IPS-20b (cell line): ENCODE results near the gene LARP6.

Experiments used
- H3K27ac ChIP-seq: one replicate; pipeline ENCODE4 v1.5.1; 2013; ENCODE audit warnings: low read length
- H3K27me3 ChIP-seq: 2 replicates; pipeline ENCODE4 v1.6.1; 2013; ENCODE audit warnings: mild to moderate bottlenecking, low read length, inconsistent platforms; ENCODE audit not compliant: insufficient read depth
- H3K36me3 ChIP-seq: 2 replicates; pipeline ENCODE4 v1.6.1; 2013; ENCODE audit warnings: low read depth, mild to moderate bottlenecking, inconsistent platforms, low read length, moderate library complexity; ENCODE audit not compliant: insufficient read depth
- H3K4me1 ChIP-seq: 2 replicates; pipeline ENCODE4 v1.6.1; 2013; ENCODE audit warnings: mild to moderate bottlenecking, control low read depth, inconsistent platforms, low read length, moderate library complexity; ENCODE audit not compliant: insufficient read depth
- H3K4me3 ChIP-seq: 2 replicates; pipeline ENCODE4 v1.5.1; 2013; ENCODE audit warnings: mild to moderate bottlenecking, low read length, inconsistent platforms
- H3K9ac ChIP-seq: 2 replicates; pipeline ENCODE4 v1.6.1; 2013; ENCODE audit warnings: low read depth, mild to moderate bottlenecking, inconsistent platforms, low read length, moderate library complexity
- H3K9me3 ChIP-seq: 2 replicates; pipeline ENCODE4 v1.6.1; 2013; ENCODE audit warnings: mild to moderate bottlenecking, low read depth, low read length, inconsistent platforms; ENCODE audit not compliant: insufficient read depth

Gene LARP6

DNA sequence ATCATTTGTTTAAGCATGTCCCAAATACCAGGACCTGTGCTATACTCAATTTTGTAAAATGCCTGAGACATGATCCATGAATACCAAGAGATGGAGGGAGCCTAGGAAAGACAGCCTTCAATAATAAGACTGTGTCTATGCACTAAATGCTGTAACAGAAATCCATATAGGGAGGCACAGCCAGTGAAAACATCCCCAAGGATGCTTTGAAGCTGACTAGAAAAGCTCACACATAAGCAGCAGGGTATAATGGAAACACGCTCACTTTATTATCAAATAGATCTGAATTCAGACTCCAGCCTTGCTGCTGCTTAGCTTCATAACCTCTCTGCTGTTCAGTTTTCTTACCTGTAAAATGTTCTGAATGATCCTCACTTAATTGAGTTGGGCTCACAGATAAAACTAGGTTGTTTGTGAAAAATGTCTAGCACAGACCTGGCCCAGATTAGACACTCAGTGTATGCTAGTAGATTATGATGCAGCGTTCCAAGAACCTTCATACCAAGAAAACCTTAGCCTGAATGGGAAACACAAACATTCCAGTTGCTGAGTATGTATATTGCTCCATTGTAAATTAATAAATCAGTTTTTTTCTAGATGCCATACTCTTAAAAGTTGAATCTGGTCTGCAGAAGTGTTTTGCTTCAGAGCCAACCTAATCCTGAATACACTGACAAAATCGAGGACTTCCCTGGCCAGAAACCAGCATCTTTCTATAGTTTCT, 3.8 kb upstream of the LARP6 start:
- H3K4me1 ChIP-seq = peaks cover 2% of the 10 kb centered on the region; the same call in 1 of the 2 replicates
- no peaks in the 10 kb centered on the region for H3K36me3 ChIP-seq
- no peak overlapping the region for H3K9ac ChIP-seq
- H3K27me3 ChIP-seq = peaks cover 19% of the 10 kb centered on the region
- H3K27ac ChIP-seq = no peak overlapping the region
- no peaks in the 10 kb centered on the region for H3K9me3 ChIP-seq
- no peak overlapping the region for H3K4me3 ChIP-seq

DNA sequence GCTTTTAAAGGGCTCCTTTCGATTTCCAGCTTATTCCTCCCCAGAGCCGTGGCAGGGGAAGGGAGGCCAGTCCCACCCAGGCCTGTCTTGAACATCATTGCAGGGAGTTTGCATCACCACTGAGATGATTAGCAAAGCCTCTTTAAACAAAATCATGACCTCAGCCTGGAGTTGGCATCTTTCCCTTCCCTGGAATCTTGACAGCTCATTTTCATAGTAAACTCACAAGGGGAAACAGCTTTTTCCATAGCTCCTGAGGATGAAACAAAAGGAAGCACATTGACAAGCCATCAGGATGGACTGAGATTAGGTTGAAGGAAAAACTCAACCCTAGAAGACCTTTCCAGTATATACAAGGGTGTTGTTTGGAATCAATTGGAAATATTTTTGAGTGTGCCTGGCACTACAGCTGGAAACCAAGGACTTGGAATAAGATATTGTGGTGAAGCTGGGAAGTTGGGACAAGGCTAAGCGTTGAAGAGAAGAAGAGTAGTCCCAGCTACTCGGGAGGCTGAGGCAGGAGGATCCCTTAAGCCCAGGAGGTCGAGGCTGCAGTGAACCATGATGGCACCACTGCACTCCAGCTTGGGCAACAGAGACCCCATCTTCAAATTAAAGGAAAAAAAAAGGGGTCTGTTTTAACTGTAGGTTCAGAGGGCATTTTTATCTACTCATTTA, 3.1 kb upstream of the LARP6 start:
- Histone ChIP-seq H3K4me1 (peaks cover 6% of the 10 kb centered on the region; the same call in 1 of the 2 replicates), H3K9ac (no peak overlapping the region), H3K9me3 (no peaks in the 10 kb centered on the region), H3K4me3 (no peak overlapping the region), H3K27ac (no peak overlapping the region), H3K27me3 (peaks cover 19% of the 10 kb centered on the region), H3K36me3 (no peaks in the 10 kb centered on the region)

DNA sequence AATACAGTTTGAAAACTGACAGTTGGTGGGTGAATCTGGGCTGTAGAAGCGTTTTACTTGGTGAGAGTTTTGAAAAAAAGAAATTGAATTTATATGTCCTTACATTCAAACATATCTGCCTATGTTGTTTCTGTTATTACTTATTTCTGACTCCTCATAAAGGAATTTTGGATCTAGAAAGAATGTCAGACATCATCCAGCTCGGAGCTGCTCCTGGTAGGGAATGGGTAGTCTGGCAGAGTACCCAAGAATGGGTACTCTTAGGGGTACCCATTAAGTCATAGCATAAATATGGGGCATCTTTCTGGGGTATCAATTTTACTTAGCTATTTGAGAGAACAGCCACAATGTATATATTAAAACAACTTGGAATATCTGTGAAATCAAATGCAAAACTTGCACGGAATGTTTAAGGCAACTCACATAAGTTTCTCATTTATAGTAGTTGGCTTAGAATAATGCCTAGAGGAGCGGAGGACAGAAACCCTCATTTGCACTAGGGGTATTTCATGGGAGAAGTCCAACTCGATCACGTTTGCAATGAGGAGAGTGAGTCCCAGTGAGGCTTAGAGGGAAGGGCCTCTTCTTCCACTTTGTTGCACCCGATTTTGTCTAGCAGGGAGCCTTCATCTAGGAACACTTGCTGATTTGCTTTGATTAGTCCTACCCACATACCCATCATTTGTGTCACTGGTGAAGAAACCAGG, 2.4 kb upstream of the LARP6 start:
- 0 out of 2 replicates have a peak, but pooled peaks cover 2% of the 10 kb centered on the region for H3K36me3 ChIP-seq
- H3K9me3 ChIP-seq = no peaks in the 10 kb centered on the region
- H3K27ac ChIP-seq = no peak overlapping the region
- H3K9ac ChIP-seq = no peak overlapping the region
- no peak overlapping the region for H3K4me3 ChIP-seq
- peaks cover 6% of the 10 kb centered on the region; the same call in 1 of the 2 replicates for H3K4me1 ChIP-seq
- peaks cover 19% of the 10 kb centered on the region for H3K27me3 ChIP-seq

DNA sequence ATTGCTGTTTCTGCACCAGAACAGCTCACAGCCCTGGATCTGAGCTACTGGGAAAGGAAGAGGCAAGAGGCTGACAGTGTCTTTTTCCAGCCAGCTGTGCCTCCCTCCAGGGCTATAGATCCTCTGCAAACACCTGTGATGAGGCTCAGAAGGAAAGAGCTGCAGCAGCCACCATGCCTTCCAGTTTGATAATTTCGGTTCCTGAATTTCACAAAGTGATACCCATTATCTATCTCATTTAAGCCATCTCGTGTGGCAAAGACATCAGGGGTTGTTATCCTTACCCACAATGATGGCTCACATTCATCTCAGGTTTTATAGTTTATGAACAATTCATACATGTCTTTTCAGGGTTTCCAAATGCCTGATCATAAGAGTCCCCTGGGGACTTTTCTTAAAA, 1.8 kb upstream of the LARP6 start:
- Histone ChIP-seq H3K9ac (no peak overlapping the region), H3K27ac (no peak overlapping the region), H3K4me1 (peaks cover 6% of the 10 kb centered on the region; the same call in 1 of the 2 replicates), H3K9me3 (no peaks in the 10 kb centered on the region), H3K36me3 (0 out of 2 replicates have a peak, but pooled peaks cover 6% of the 10 kb centered on the region), H3K27me3 (peaks cover 19% of the 10 kb centered on the region), H3K4me3 (no peak overlapping the region)

DNA sequence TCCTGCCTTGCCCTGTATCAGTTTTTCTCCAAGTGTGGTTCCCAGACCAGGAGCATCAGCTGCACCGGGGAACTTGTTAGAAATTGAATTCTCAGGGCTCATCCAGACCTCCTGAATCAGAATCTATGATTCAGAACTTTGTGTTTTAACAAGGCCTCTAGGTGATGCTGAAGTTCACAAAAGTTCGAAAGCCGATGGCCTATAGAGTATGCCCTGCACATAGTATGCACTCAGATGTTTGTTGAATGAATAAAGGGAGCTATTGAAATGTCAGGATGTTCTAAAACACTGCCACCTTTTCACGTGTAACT, 664 bp upstream of the LARP6 start:
- H3K9me3 ChIP-seq = no peaks in the 10 kb centered on the region
- H3K27me3 ChIP-seq = peaks cover 19% of the 10 kb centered on the region
- peaks cover 6% of the 10 kb centered on the region; the same call in 1 of the 2 replicates for H3K4me1 ChIP-seq
- H3K27ac ChIP-seq = no peak overlapping the region
- H3K36me3 ChIP-seq = 0 out of 2 replicates have a peak, but pooled peaks cover 11% of the 10 kb centered on the region
- H3K4me3 ChIP-seq = peak overlapping the region; percentile 80
- peak overlapping the region; percentile 71; the same call in 1 of the 2 replicates for H3K9ac ChIP-seq

DNA sequence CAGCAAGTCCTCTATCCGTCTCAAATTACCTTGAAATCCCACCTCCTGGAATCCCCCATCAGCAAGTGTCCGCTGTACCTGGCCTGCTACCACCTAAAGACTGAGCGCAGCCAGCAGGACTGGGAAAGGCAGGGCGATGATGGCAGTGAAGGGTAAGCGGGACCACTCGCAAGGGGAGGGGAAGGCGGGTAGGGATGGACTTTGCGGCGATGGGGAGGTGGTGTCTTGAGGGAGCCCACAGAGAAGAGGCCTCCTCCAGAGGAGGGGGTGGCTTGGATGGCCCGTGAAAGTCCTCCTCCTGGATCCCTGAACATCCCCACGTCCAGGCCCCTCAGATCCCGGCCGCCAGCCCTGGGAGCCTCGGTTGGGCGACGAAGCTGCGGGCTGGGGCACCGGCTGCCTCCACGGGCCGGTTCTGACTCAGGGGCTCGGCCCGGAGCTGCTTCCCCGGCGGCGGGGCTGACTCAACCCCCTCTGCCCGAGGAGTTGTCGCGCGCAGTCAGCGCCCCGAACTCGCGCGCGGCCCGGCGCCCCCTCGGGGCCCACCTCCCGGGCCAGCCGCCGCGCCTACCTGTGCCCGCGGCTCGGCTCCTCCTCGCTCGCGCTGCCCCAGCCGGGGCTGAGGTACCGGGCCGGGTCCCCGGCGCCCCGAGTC, 512 bp downstream of the LARP6 start:
- Histone ChIP-seq H3K27me3 (peaks cover 19% of the 10 kb centered on the region), H3K4me1 (peaks cover 6% of the 10 kb centered on the region; the same call in 1 of the 2 replicates), H3K9ac (peak overlapping the region; percentile 43; the same call in 1 of the 2 replicates), H3K36me3 (0 out of 2 replicates have a peak, but pooled peaks cover 11% of the 10 kb centered on the region), H3K4me3 (peak overlapping the region; percentile 71), H3K27ac (no peak overlapping the region), H3K9me3 (no peaks in the 10 kb centered on the region)

DNA sequence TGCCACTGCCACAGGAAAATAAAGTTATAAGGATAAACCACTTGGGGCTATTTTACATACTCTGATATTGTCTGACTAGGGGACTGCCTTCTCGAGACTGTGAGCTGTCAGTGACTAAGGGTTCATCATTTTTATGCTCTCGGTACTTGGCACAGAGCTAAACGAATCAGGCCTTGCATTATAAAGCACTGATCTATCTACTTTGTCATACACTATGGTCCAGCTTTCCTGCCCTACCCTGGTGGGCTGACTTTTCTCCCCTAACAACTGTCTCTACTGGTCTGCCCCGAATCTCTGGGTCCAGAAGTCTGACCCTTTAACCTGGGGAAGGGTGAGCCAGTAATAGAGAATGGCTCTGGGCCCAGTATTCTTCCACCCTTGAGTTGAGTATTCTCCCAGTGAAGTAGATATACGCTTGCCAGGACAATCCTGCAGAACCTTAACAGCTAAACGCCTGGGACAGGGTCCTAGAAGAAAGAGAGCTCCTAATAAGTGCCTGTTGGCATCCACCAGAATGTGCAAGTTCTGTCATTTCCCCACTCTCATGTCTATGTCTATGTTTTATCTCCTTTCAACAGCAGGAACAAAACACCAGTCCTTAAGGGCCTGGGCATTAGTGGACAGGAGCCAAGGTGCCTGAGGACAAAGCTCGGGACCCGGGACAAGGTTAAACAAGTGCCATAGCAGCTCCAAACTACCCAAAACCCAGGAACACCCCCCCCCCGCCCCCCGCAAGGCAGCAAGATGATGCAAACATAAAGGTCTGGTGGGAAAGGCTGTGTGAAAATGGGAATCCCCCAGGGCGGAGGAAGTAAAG, 1.2 kb downstream of the LARP6 start:
- Histone ChIP-seq H3K9me3 (no peaks in the 10 kb centered on the region), H3K27ac (no peak overlapping the region), H3K4me3 (peak overlapping the region; percentile 71)

DNA sequence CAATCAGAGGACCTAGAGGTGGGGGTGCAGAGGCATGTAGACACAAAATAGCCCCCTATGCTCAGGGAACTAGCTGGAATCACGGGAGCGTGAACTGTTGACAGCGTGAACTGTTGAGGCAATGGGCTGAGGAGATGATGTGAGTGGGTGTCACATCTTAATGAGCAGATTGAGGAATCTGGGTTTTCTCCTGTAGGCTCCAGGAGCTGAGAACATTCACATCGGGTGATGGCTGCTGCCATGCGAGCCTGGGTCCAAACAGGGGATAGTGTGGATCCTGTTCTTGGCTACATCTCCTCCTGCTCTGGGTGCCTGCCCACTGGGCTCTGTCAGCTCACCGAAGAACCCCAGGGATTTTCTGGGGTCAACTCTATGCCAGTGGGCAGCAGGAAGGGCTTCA, 2.1 kb downstream of the LARP6 start:
- no peak overlapping the region for H3K4me3 ChIP-seq
- H3K27ac ChIP-seq = no peak overlapping the region
- no peak overlapping the region for H3K9ac ChIP-seq
- no peaks in the 10 kb centered on the region for H3K9me3 ChIP-seq
- H3K27me3 ChIP-seq = peaks cover 17% of the 10 kb centered on the region
- peaks cover 6% of the 10 kb centered on the region; the same call in 1 of the 2 replicates for H3K4me1 ChIP-seq
- 0 out of 2 replicates have a peak, but pooled peaks cover 11% of the 10 kb centered on the region for H3K36me3 ChIP-seq

More for the DNA sequence above, 1.2 kb downstream of the LARP6 start:
- Histone ChIP-seq H3K36me3 (0 out of 2 replicates have a peak, but pooled peaks cover 11% of the 10 kb centered on the region), H3K4me1 (peaks cover 6% of the 10 kb centered on the region; the same call in 1 of the 2 replicates), H3K27me3 (peaks cover 19% of the 10 kb centered on the region), H3K9ac (peak overlapping the region; percentile 43; the same call in 1 of the 2 replicates)

DNA sequence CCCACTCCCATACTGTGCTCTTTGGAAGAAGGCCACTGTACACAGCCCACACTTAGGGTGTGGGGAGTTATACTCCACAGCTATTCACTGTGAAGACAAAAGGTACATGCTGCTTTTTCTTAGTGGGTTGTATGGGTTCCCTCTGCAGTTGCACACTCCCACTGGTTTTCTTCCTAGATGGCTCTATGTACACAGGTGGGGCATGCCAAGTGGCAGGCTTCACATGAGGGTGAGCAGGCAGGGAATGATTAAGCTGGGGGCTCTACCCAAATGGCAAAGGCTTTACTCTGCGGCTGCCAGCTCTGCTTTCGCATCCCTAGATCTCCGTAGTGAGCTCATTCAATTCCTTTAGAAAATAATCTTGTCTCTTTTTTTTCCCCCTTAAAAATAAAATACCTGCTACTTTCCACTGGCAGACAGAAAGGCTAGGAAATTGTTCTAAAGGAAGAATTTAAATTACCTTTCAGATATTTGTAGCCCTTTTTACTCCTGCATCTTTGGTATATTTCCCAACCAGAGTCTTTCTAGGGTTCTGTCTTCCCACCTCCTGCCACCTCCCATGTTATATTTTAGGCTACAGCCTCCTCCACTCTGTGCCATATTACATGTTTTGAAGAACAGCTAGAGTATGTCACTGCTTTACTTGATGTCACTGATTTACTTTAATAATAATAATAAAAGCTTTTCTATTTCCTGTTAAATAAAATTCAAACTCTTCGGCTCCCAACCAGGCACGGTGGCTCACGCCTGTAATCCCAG, 8.2 kb downstream of the LARP6 start:
- no peaks in the 10 kb centered on the region for H3K9me3 ChIP-seq
- 0 out of 2 replicates have a peak, but pooled peaks cover 5% of the 10 kb centered on the region for H3K36me3 ChIP-seq
- no peak overlapping the region for H3K27ac ChIP-seq
- H3K9ac ChIP-seq = no peak overlapping the region
- H3K27me3 ChIP-seq = no peaks in the 10 kb centered on the region
- no peaks in the 10 kb centered on the region for H3K4me1 ChIP-seq
- no peak overlapping the region for H3K4me3 ChIP-seq

DNA sequence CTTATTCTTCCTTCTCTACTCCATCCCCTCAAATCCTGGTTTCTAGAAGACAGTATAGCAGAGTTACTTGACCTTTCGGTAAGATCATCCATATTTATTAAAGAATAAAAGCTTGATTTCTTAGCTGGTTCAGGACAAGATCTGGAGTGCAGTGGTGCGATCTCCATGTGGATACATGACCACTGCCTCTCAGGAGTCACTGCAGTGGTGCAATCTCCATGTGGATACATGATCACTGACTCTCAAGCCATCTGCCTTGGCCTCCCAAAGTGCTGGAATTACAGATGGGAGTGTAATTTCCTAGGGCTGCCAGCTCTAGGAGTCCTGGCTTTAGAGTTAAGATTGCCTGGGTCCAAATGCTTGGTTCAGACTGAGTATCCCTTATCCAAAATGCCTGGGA, 16.5 kb downstream of the LARP6 start:
- Histone ChIP-seq H3K27me3 (no peaks in the 10 kb centered on the region), H3K4me1 (peaks cover 10% of the 10 kb centered on the region), H3K36me3 (peaks cover 18% of the 10 kb centered on the region), H3K27ac (no peak overlapping the region), H3K4me3 (no peak overlapping the region), H3K9me3 (no peaks in the 10 kb centered on the region), H3K9ac (no peak overlapping the region)
